ENCODE measurements around the gene PTX3.

Gene PTX3

DNA sequence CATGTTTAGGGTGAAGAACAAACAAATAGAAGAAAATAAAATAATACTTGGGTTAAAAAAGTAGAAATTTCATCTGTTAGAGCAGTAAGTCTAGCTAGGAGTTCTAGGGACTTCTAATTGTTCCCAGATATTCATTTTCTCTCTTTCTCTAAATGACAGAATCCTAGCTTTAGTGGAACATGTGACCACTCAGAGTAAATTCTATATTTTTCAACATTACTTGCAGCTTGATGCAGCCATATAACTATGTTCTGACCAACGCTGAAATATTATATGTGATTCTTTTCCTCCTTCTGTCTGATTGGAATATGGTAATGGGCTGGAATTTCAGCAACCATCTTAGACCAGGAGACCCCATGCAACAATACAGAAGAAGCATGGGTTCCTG lies 8.1 kb downstream of the PTX3 start:
- TF ChIP-seq, protein P1, sequence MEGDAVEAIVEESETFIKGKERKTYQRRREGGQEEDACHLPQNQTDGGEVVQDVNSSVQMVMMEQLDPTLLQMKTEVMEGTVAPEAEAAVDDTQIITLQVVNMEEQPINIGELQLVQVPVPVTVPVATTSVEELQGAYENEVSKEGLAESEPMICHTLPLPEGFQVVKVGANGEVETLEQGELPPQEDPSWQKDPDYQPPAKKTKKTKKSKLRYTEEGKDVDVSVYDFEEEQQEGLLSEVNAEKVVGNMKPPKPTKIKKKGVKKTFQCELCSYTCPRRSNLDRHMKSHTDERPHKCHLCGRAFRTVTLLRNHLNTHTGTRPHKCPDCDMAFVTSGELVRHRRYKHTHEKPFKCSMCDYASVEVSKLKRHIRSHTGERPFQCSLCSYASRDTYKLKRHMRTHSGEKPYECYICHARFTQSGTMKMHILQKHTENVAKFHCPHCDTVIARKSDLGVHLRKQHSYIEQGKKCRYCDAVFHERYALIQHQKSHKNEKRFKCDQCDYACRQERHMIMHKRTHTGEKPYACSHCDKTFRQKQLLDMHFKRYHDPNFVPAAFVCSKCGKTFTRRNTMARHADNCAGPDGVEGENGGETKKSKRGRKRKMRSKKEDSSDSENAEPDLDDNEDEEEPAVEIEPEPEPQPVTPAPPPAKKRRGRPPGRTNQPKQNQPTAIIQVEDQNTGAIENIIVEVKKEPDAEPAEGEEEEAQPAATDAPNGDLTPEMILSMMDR (IDR thresholded peaks at IDR 0.05; ENCODE audit: low read depth, low read length) = no peak
- Histone ChIP-seq H3K4me1 (no peaks in the 10 kb centered on the region), H3K4me3 (ENCODE audit: low read depth, low read length) (no peak overlapping the region), H3K27me3 (peaks cover 9% of the 10 kb centered on the region), H3K9me3 (no peaks in the 10 kb centered on the region), H3K36me3 (no peaks in the 10 kb centered on the region)
- no peak for DNase-seq

DNA sequence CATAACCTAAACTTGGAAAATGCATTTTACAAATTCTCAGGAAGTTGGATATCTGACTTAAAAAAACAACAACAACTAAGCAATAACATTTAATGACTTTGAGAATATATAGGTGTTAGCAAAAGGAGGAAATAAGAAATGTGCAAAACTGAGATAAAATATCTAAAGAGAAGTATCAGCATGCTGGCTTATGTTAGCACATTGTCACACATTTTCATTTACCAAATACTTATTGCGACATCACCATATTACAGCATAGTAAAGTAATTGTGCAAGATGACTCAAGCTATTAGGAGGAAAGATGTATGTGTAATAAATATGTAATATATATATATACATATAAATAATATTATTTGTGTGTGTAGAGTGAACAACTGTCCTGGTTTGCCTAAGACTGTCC lies 9.2 kb downstream of the PTX3 start:
- DNase-seq = no peak
- no peak overlapping the region for H3K4me3 ChIP-seq (ENCODE audit: low read depth, low read length)
- no peaks in the 10 kb centered on the region for H3K36me3 ChIP-seq
- no peaks in the 10 kb centered on the region for H3K9me3 ChIP-seq
- peaks cover 7% of the 10 kb centered on the region for H3K27me3 ChIP-seq
- TF ChIP-seq, protein P1 (IDR thresholded peaks at IDR 0.05; ENCODE audit: low read depth, low read length) = no peak
- no peaks in the 10 kb centered on the region for H3K4me1 ChIP-seq

DNA sequence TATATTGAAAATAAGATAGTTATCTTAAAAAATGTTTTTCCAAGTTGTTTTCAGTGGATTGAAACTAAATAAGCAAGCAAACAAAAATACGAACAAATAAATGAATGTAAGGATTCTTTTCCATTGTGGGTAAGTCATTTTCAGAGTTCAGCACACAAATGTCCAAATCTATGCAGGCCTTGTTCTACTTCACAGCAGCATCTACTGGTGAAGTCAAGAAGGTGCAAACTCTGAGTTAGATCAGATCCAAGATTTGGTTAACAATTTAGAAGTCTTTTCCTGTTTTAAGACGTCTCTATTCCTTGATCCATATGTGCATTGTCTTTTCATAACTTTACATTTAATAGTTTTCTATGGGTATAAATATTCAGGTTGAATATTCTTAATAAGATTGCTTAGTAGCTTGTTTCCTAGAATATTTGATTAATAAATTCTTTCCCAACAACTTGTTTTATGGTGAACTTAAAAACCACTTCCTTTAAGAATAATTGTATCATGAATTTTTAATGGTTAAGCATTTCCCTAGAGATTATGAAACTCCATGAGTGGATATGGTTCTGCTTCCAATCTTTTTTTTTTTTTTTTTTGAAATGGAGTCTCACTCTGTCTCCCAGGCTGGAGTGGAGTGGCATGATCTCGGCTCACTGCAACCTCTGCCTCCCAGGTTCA lies 10.5 kb downstream of the PTX3 start:
- no peak for DNase-seq

DNA sequence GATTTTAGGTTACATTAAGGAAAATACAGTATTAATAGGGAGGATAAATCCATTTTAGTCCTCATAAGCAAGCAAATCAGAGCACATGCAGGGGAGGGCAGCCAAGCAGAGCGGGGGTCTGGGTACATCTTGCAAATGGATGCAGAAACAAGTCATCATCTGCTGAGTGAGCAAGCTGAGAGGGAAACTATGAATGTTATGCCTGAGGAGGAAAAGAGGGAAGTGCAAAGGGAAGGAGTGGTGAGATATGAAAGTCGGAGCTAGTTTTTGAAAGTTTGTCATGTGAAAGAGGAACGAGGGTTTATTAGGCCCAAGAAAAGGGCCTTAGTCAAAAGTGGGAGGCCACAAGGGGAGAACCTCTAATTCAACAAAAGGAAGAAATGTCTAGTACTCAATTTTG lies 15.4 kb downstream of the PTX3 start:
- H3K4me3 ChIP-seq (ENCODE audit: low read depth, low read length) = no peak overlapping the region
- H3K4me1 ChIP-seq = no peaks in the 10 kb centered on the region
- H3K36me3 ChIP-seq = no peaks in the 10 kb centered on the region
- H3K9me3 ChIP-seq = no peaks in the 10 kb centered on the region
- no peaks in the 10 kb centered on the region; the same call in 1 of the 2 replicates for H3K27me3 ChIP-seq
- no peak for DNase-seq
- TF ChIP-seq, protein P1 (IDR thresholded peaks at IDR 0.05; ENCODE audit: low read depth, low read length) = no peak

More for the DNA sequence above, 10.5 kb downstream of the PTX3 start:
- no peaks in the 10 kb centered on the region for H3K4me1 ChIP-seq
- no peaks in the 10 kb centered on the region; the same call in 1 of the 2 replicates for H3K27me3 ChIP-seq
- H3K9me3 ChIP-seq = no peaks in the 10 kb centered on the region
- H3K36me3 ChIP-seq = no peaks in the 10 kb centered on the region
- no peak overlapping the region for H3K4me3 ChIP-seq (ENCODE audit: low read depth, low read length)
- TF ChIP-seq, protein P1 (IDR thresholded peaks at IDR 0.05; ENCODE audit: low read depth, low read length) = peak; percentile 37; the same call in 1 of the 2 replicates

DNA sequence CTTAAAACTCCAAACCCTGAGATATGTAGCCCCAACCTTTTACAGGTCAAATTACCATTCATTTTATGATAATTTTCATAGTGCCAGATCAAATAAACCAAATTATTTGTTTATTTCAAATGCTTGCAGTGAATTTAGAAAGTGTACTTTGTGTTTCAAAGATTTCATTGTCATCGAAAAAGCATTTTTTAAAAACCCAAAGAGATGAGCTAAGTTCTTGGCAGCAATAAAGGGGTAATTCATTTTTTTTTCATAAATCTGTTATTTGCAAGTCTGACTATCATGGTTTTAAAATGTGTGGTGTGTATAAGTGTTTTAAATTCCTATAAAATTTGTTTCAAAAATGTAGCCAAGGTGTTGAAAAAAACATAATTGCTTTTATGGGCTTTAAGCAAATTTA lies 17.2 kb downstream of the PTX3 start:
- DNase-seq = no peak
- Histone ChIP-seq H3K36me3 (no peaks in the 10 kb centered on the region), H3K4me1 (no peaks in the 10 kb centered on the region), H3K9me3 (no peaks in the 10 kb centered on the region), H3K27me3 (no peaks in the 10 kb centered on the region; the same call in 1 of the 2 replicates), H3K4me3 (ENCODE audit: low read depth, low read length) (no peak overlapping the region)
- TF ChIP-seq, protein P1 (IDR thresholded peaks at IDR 0.05; ENCODE audit: low read depth, low read length) = no peak

DNA sequence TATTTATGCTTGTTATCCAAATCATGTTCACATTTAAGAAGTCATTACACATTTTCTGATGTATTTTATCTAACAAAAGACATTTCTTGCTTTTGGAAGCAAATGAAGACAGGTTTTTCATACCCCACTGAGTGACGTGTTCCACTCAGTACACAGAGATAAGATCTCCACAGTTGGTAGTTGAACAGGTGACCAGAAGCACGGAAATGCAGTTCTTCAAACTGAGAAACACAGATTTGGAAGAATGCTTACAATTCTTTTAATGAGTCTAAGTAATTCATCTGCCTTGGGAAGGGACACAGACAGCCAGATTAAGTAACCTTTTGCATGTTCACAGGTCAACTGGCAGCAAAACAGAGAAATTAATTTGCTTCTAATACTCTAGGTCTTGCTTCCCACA lies 23.1 kb downstream of the PTX3 start:
- no peak overlapping the region for H3K4me3 ChIP-seq (ENCODE audit: low read depth, low read length)
- DNase-seq = no peak
- no peaks in the 10 kb centered on the region for H3K36me3 ChIP-seq
- no peaks in the 10 kb centered on the region for H3K9me3 ChIP-seq
- H3K4me1 ChIP-seq = no peaks in the 10 kb centered on the region
- no peaks in the 10 kb centered on the region for H3K27me3 ChIP-seq
- TF ChIP-seq, protein P1 (IDR thresholded peaks at IDR 0.05; ENCODE audit: low read depth, low read length) = no peak

Measured in BE2C (cell line).